ENCODE measurements around the gene ROPN1B.
"Not testable (repeated sequence)": the region's sequence is repeated elsewhere in the genome, so short reads cannot be mapped to it uniquely, and the experiment has no call there.

ROPN1B gene

DNA sequence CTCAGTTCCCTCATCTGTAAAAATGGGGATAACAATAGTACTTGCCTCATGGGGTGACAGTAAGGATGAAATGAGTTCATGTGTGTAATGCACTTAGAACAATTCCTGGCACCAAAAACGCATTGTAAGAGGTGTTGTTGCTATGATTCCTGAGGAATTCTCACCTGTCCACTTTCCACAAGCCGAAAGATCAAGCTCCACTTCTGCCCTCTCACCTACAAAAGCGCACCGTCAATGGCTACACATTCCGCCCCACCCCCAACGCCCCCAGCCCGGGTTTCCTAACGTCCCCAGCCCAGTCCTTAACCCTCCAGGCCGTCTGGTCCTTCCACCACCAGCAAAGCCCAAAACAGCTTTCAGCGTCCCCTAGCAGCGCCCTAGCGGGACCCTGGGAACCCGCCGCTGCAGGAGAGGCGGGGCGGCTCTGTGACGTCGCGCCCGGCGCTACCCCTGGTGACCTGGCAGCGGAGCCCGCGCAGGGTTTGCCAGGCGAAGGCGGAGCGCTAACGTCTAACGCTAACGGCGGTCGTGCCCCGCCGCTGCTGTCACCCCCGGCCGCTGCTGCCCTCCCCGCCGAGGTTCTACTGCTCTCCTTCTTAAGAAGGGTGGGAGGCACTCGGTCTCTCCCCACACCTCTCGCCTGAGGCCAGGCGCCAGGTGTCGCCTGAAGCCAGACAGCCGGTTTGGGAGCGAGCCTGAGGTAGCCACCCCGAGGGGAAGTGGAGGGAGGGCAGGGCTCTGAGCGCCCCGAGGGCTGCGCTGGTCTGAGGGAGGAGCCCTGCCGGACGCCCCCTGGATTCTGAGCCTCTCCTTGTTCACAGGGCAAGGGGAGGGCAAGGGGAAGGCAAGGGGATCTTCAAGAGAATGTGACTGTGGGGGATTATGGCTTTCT lies at the start of gene ROPN1B:
Gene ROPN1B (plus strand): TSS at position 478 of the 892 bp plus-strand sequence. CDS start 2,877 bp downstream, outside the sequence.
- DNase-seq, result not testable (repeated sequence)

DNA sequence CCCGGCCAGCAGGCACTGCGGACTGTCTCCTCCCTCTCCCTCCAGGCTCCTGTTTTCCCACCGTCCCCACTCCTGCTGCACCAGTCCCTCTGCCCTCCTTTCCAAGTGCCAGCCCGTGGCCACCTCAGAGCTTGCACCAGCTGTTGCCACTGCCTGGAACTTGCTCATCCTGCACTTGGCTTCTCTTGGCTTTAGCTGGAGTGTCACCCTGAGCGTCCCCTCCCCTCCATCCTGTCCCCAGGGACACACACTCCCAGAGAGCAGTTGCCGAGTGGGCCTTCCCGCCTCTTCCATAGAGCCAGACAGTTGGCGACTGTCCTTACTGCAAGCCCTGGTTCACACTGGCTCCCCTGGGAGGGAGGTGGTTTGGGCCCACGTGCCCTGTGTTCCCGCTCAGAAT lies 48.8 kb upstream of the ROPN1B start:
- DNase-seq, result not testable (repeated sequence)

DNA sequence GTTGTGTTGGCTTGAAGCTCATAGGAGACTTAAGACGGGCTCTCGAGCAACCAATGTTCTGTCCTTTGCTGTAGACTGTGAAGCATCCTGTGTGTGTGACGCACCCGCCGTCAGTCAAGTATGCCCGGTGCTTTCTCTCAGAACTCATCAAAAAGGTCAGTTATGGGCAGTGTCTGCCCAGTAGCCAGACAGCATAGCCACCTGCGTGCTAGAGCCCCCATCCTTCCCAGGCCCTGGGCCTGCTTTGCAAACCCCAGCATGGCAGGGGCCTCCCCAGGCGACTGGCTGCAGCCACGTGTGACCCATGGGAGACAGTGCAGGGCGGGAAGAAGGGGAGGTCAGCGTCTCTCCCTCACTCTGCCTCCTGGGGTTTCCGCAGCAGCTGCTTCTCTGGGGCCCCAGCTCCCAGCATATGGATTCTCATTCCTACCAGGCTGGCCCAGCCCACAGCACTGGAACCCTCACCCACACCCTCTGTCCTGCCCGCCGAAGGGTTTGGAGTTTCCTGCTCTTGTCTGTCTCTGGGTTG lies 48.2 kb upstream of the ROPN1B start:
- DNase-seq, result not testable (repeated sequence)

DNA sequence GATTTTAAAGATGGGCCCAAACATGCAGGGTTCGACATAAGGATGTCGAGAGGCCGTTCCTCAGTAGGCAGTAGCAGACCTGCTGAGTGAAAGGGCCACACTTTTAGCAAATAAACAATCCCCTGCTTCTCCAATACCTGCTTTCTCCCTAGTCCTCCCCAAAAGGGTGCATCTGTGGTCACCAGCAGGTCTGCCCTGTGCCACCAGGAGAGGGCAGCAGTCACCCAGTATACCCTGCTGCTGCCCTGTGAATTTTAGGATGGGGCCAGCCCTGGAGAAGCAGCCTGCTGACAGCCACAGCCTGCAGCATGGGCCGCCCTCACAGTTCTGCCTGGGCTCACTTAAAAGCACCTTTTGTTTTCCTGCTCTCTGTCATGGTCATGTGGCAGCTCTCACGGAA lies 47.3 kb upstream of the ROPN1B start:
- DNase-seq, result peak; percentile 32

DNA sequence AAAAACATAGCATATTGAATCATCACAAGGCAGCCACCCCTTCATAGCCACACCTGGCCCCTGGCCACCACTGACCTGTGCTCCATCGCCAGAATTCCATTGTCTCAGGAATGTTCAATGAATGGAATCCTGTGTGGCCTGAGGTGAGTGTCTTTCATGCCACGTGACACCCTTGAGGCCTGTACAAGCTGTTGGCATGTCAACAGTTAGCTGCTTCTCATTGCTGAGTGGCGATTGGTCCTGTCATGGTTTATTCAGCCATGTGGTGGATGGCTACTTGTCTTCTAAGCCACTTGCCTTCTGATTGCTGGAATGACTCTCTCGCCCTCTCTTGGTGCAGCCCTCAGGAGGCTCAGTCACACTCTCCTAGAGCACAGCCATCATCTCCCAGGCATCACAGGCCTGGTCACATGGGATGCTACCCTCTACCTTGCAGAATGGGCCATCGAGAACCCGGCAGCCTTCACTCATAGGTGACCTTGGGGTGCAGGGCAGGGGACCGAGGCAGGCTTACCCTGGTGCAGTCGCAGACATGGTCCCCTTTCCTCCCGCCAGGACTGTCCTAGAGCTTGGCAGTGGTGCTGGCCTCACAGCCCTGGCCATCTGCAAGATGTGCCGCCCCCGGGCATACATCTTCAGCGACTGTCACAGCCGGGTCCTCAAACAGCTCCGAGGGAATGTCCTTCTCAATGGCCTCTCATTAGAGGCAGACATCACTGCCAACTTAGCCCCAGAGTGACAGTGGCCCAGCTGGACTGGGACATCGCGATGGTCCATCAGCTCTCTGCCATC lies 45.5 kb upstream of the ROPN1B start:
- DNase-seq, result not testable (repeated sequence)

DNA sequence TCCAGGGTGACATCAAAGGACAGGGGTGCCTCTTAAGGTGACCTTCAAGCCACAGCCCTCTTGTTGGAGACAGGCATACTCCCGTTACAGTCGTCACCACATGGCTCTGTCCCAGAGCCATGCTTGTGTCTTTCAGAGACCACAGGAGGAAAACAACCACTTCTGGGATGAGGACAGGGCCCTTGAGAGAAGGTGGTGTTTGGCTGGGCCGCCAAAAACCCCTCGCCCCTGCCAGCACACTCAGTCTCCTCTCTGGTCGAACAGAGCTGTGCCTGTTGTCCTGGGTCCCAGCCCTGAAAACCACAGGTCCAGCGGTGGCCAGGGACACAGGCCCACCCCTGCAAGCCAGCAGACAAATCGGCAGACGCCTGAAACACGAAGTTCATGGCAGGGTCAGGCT lies 44.7 kb upstream of the ROPN1B start:
- not testable (repeated sequence) for DNase-seq

DNA sequence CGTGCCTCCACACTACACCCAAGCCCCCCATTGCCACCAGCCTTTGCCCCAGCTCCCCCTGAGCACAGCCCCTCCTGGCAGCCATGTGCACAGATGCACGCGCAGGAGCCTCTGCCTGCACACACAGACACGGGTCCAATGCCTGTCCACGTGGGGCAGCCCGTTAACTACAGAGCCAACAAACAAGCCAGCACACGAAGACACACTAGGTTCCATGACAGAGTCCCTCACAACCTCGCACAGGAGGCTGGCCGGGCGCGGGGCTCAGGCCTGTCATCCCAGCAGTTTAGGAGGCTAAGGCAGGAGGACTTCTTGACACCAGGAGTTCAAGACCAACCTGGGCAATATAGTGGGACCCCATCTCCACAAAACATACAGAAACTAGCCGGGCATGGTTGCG lies 43.3 kb upstream of the ROPN1B start:
- not testable (repeated sequence) for DNase-seq

DNA sequence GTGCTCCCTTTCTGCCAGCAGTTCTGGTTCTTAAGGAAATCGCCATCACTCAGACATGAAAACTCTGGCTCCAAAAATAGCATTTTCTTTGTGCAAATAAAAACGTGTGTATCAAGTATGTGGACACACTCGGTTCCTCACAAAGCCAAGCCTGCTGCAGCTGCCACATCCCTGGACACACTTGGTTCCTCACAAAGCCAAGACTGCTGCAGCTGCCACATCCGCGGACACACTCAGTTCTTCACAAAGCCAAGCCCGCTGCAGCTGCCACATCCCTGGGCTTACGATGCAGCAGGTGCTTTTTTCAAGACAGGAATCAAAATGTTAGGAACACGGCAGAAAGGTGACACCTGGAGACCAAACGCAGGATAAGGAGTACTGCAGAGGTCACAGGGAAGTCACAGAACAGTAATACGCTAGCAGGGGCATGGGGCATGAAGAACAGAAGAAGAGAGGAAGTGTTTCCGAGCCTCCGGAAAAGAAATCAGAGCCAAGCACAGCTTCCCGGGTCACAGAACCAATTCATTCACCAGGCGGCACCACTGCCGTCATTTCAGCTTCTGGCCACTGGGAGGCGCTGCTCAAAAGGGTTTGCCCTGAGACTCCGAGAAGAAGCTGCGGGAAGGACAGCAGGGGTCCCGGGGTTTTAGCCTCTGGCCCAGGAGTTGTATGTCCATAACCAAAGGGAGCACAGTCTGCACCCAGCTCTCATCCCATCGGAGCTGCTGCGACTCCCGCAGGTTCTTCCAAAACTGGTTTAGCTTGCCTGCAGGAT lies 40.0 kb upstream of the ROPN1B start:
- DNase-seq, result peak; percentile 55

DNA sequence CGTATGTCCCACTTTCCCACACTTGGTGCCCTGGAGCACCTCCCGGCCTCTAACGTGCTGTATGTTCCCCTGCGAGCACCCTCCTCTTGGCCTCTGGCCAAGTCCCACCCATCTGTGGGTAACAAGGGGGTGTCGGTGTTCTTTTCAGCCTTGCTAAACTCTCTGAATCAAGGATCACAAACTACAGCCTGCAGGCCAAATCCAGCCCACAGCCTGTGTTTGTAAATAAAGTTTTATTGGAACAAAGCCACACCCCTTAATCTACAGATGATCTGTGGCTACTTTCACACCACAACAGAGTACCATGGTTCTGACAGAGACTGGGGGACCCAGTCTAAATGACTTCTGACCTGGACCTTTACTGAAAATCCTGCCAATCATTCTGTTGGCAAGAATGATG lies 39.2 kb upstream of the ROPN1B start:
- DNase-seq, result not testable (repeated sequence)

DNA sequence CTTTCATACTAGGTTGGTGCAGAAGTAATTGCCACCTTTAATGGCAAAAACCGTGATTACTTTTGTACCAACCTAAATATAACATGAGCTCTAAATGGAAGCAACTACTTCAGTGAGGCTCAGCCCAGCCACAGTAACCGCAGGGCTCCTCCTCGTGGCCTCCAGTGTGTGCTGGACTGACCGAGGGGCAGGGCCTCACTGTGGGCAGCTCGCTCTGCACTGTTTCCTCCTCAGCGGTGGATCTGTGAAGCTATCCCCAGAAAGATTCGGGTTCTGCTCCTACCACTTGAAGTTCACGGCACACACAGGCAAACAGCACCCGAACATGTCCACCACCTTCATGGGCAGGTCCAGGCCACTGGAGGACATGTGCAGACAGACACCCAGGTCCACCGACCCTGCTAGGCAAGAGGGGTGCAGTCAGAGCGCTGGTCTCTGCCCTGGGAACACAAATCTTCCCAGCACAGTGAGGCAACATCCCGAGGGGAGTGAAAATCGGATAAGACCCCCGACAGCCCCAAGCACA lies 37.6 kb upstream of the ROPN1B start:
- DNase-seq, result not testable (repeated sequence)

DNA sequence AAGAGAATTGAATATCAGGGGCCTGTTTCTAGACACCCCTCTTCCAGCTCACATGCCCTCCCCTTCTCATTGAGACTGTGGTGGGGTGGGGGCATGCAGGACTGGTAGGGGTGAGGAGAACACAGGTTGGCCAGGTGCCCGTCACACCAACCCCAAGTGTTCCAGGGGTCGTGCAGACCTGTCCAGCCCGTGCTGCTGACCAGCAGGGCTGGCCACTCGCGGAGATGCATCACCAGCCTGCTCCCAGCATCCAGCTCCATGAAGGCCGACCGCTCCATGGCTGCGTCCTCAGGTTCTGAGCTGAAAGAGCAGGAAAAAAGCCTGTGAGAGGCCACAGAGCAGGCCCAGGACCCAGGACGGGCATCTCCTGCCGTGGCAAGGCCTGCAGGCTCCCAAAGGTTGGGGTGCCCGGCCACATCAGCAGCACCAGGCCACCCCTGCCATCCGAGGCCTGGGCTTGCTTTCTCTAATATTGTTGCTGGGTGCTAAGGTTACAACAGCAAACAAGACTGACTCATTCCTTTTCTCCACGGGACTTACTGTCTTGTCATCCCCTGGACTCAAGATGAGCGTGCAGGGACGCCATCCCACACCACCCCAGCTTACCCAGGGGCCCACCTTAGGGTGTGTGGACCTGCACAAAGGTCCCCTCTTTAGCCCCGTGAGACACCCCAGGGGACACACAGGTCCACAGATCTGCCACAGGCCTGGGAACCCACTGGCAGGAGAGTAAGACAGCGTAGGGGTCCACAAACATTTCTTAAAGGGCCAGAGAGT lies 35.4 kb upstream of the ROPN1B start:
- DNase-seq, result not testable (repeated sequence)

DNA sequence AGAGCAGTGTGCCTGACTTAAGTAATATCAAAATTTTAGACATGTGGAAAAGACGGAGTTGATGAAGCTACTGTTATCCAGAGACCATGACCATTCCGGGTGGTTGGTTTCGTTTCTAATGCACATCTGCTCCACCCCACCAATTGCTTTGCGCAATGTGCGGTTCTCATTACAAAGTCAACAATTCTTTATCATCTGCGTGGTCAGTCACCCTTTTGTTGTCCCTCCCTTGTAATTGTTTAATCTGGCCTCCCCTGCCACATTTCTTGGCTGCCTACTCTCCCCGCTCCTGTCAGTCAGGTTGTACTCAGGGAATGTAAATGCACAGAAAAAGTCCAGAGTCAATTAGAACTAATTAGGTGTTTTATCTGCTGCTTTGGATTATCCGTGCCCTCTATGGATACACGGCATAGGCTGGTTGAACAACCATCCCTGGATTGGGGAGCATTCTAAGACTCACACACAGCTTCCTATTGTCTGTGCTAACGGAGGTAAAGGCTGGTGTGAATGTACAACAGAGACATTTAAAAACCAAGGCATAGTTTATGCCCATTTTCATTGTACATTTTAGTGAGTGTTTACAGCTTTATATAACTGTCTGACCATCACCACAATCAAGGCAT lies 33.6 kb upstream of the ROPN1B start:
- not testable (repeated sequence) for DNase-seq

DNA sequence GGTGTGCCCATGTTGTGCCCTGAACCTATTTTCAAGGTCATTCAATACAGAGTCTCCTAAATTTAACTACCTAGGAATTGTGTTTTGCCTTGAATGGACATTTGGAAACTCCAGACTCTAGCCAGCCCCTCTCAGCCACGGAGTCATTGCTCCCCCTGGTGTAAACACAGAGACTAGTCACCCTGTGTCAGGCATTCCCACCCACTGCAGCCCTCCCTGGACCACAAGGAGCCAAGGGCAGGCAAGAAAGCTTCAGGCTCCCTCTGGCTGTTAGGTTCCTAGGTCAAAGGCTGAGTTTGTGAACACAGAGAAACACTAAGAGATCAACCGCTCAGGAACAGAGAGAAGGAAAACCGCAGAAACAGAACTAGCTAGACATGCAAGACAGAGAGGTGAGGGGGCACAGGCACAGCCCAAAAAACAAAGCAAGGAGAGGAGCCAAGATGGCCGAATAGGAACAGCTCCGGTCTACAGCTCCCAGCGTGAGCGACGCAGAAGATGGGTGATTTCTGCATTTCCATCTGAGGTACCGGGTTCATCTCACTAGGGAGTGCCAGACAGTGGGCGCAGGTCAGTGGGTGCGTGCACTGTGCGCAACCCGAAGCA lies 32.7 kb upstream of the ROPN1B start:
- DNase-seq, result not testable (repeated sequence)

DNA sequence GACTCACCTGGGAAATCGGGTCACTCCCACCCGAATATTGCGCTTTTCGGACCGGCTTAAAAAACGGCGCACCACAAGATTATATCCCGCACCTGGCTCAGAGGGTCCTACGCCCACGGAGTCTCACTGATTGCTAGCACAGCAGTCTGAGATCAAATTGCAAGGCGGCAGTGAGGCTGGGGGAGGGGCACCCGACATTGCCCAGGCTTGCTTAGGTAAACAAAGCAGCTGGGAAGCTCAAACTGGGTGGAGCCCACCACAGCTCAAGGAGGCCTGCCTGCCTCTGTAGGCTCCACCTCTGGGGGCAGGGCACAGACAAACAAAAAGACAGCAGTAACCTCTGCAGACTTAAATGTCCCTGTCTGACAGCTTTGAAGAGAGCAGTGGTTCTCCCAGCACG lies 32.1 kb upstream of the ROPN1B start:
- not testable (repeated sequence) for DNase-seq

DNA sequence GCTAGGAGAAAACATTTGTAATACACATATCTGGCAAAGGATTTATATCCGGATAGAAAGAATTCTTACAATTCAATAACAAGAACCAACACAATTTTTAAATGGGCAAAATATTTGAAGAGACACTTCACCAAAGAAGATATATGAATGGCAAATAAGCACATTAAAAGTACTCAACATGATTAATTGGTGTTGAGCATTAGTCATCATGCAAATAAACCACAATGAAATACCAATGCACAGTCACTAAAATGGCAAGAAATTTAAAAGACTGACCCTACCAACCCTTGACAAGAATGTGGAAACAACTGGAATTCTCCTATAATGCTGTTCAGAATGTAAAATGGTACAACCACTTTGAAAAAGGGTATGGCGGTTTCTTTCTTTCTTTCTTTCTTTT lies 21.2 kb upstream of the ROPN1B start:
- DNase-seq, result not testable (repeated sequence)

DNA sequence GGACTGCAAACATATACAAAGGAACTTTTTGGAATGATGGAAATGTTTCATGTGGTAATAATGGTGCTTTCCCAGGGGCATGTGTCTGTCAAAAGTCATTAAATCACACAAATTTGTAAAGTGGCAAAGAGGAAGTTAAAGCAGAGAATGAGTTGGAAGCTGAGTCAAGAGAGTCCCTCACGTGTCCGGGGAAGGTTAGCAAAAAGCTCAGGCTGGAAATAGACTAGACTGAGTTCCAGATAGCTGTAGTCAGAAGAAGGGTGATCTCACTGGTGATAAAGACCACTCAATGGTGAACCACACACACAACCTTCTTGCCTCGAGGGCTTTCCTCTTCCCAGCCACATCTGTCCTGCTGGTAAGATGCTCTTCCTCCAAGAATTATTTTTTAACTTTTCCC lies 20.1 kb upstream of the ROPN1B start:
- DNase-seq, result not testable (repeated sequence)

DNA sequence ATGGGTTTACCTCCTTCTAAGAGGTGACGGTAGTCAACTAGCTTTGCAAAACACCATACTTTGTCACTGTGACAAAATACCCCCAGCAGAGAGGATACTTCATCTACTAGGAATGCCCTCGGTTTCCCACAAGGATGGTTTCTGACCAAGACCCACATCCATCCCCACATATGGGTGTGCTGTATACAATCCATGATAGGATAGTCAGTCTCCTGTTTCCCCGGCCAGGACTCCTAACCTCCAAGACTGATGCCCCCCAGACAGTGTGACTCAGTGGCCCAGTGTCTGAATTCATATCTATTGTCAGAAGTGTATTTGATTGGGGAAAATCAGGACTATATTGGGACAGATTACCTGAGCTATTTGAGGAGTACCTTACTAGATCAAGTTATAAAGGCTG lies 17.8 kb upstream of the ROPN1B start:
- DNase-seq, result not testable (repeated sequence)

DNA sequence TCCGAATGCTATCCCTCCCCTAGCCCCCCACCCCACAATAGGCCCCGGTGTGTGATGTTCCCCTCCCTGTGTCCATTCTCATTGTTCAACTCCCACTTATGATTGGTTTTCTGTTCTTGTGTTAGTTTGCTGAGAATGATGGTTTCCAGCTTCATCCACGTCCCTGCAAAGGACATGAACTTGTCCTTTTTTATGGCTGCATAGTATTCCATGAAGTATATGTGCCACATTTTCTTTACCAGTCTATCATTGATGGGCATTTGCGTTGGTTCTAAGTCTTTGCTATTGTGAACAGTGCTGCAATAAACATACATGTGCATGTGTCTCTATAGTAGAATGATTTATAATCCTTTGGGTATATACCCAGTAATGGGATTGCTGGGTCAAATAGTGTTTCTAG lies 12.0 kb upstream of the ROPN1B start:
- DNase-seq, result not testable (repeated sequence)

DNA sequence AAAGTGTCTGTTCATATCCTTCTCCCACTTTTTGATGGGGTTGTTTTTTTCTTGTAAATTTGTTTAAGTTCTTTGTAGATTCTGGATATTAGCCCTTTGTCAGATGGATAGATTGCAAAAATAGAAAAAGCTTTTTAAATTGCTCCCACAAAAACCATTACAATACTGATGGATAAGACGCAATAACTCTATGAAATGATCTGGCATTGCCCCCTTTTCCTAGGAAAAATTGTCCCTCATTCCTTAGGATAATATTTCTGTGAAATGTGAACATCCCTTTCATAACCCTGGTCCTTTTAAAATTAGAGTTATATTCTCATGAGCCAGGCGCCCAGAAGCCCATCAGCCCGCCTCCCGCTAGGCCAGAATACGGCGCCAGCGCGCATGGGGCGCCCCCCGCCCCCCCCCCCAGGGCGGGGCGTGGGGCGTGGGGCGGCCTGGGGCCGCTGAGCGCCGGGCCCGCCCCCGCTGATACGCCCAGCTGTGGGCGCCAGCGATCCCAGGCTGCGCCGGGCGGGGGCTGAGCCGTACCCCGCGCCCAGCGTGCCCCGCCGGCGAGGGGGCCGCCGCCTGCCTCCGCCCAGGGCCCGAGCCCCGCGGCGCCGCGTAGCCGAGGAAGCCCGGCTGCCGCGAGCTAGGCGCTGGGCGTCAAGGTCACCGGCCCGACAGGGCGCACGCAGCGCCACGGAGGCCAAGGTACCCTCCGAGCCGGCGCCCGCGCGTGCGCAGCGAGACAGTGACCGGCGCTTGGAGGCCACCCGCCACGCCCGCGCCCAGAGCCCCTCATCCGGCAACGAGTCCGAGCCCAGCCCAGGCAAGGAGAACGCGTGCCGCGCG lies 11.1 kb upstream of the ROPN1B start:
- no peak for DNase-seq

Data from activated T-cell treated with anti-CD3 and anti-CD28 coated beads for 4 hours (primary cell).